Motor neuron (in vitro differentiated cells): ENCODE data around the gene SOHLH1. TPM values are rescaled to one million over a fixed set of nuclear protein-coding genes. Genes with fewer than 3 reads are reported as not detected.

Experiments used
- ATAC-seq, 8 experiments: fragments of 200-7000 bp; cut with Tn5 transposase; replicated peaks in 6 of 8; 2 replicates each; pipeline ENCODE4 v1.8.0; 2021; ENCODE audit warnings: mild to moderate bottlenecking in 8 of 8, moderate library complexity in 8 of 8
- H3K27ac ChIP-seq, 2 donors: fragments of 250-450 bp; sonication (Bioruptor Pico); 2 replicates each; pipeline ENCODE4 v1.9.0; 2021; ENCODE audit warnings: antibody characterized with exemption in 2 of 2, mild to moderate bottlenecking in 2 of 2, moderate library complexity in 1 of 2
- H3K4me1 ChIP-seq, 2 donors: fragments of 250-450 bp; sonication (Bioruptor Pico); replicated peaks in 1 of 2; 2 replicates each; pipeline ENCODE4 v1.6.1; 2021; ENCODE audit warnings: antibody characterized with exemption in 2 of 2, mild to moderate bottlenecking in 2 of 2, moderate library complexity in 1 of 2
- H3K4me3 ChIP-seq, 5 donors: fragments of 250-450 bp; sonication (Bioruptor Pico); 2 replicates each; pipeline ENCODE4 v1.9.0; 2021; ENCODE audit warnings: antibody characterized with exemption in 5 of 5, mild to moderate bottlenecking in 5 of 5, moderate library complexity in 4 of 5
- WGBS, 10 experiments: fragments of 450-650 bp; shearing (Covaris generic); methylation state at CpG; one replicate each; pipeline ENCODE4 v1.0.0; 2022; 5-methylcytosine and 5-hydroxymethylcytosine counted together
- in situ Hi-C, 9 experiments: fragments of 400-800 bp; cut with MboI; loops; one replicate each; pipeline ENCODE4 v1.15.0; 2021; ENCODE audit warnings: low sequenced_read_pairs in 9 of 9, low pct_unique_long_range_greater_than_20kb in 2 of 9; ENCODE audit not compliant: unreplicated experiment in 9 of 9
- total RNA-seq, 8 experiments: library from RNA; unstranded; fragments of 300-600 nt; gene quantifications; 2 replicates each; pipeline versions ENCODE4 v1.2.3 to v1.2.4, GENCODE V29; 2022

SOHLH1 gene
- total RNA-seq, 8 experiments from 2014 or later = 0.14 to 0.15 TPM; not detected in 6

DNA sequence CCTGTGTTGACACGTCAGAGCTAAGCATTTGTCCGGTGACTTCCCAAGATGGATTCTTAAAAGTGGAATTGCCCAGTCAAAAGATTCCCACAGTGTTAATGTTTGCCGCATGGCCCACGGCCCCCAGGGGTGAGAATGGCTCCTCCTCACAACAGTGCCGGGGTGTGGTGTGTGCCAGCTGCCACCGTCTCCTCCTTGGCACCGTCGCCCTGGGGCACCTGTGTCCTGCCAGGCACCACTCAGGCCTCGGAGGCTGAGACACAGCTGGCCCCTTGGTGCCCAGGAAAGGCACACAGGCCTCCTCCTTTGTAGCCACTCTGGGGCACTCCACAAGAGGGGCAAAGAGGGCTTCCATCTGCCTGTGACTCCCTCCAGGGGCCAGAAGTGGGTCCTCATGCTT is 7.0 kb upstream of the SOHLH1 start:
- no peak overlapping the region for H3K4me3 ChIP-seq
- H3K27ac ChIP-seq = no peak overlapping the region
- H3K4me1 ChIP-seq = peaks cover under 1 to 2% of the 10 kb centered on the region in 2 donors
- in situ Hi-C loops = no loop called here
- WGBS, 10 experiments = 70 to 89% (median 76%) methylated on average over 2 to 5 of the region's 9 CpGs; no CpG with 5 or more reads in 6 of the 10 experiments
- no peak for ATAC-seq

DNA sequence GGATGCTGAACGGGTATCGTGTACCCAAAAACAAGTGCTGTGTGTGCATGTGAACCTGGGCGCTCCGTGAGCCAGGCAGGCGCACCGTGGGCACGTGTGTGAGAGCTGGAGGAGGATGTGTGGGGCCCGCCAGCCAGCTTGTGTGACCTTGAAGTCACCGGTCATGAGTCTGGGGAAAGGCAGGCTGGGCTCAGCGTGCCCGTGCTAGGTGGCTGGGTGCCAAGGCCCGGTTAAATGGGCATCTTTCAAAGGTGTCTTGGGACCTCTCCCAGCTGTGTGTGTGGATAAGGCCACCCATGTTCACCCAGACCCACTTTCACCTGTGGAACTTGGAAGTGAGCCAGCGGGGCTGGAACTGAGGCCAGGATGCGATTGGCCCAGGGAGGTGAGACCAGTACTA is 6.1 kb upstream of the SOHLH1 start:
- no peak for ATAC-seq
- in situ Hi-C loops = no loop called here
- H3K4me1 ChIP-seq = peaks cover 2% of the 10 kb centered on the region in 2 donors
- H3K27ac ChIP-seq = no peak overlapping the region
- no peak overlapping the region for H3K4me3 ChIP-seq
- 50 to 80% (median 70%) methylated on average over 1 to 8 of the region's 14 CpGs; no CpG with 5 or more reads in 7 of the 10 experiments for WGBS, 10 experiments

DNA sequence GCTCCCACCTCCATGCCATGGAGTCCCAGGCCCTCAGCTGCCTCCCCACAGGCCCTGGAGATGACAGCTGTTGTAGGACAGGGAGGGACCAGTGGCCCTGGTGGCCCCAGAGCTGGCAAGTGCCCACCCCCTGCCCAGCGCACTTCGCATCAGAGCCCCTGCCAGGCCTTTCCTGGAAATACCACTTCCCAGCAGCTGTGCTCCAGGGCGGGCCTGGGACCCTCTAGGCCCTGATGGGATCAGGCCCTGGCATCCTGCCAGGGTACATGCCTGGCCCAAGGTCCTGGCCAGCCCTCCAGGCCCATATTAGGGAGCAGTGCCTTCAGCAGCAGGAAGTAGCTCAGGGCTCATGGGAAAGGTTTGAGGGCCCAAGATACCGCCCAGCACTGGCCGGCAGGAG is 5.2 kb upstream of the SOHLH1 start:
- in situ Hi-C loops = no loop called here
- no peak overlapping the region for H3K27ac ChIP-seq
- no peak overlapping the region for H3K4me3 ChIP-seq
- 0% methylated on average over 1 of the region's 5 CpGs; no CpG with 5 or more reads in 8 of the 10 experiments for WGBS, 10 experiments
- H3K4me1 ChIP-seq = peaks cover 2% of the 10 kb centered on the region in 2 donors
- peak in 1 of 8 experiments; percentile 47 for ATAC-seq

DNA sequence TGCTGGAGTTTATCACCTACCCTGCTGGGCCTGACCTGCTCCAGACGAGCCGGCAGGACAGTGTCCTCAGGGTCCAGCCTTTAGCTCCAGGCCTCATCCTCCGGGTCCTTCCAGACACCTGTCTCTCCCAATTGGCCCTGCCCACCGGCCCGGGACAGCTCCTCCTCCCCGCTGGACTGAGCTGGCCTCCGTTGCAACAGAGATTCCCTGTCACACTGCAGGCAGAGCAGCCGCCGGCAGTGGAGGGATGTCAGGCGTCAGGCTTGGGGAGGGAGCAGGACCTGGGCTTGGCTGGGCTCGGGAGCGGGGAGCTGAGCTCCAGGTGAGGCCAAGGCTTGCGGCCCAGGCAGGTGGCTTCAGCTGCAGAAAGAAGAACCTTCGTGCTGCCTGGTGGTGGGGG is 4.4 kb upstream of the SOHLH1 start:
- H3K27ac ChIP-seq = no peak overlapping the region
- WGBS, 10 experiments = 8 to 40% (median 13%) methylated on average over 2 to 8 of the region's 14 CpGs; no CpG with 5 or more reads in 6 of the 10 experiments
- no peak for ATAC-seq
- H3K4me1 ChIP-seq = peaks cover 2% of the 10 kb centered on the region in 2 donors
- in situ Hi-C loops = no loop called here
- no peak overlapping the region for H3K4me3 ChIP-seq

DNA sequence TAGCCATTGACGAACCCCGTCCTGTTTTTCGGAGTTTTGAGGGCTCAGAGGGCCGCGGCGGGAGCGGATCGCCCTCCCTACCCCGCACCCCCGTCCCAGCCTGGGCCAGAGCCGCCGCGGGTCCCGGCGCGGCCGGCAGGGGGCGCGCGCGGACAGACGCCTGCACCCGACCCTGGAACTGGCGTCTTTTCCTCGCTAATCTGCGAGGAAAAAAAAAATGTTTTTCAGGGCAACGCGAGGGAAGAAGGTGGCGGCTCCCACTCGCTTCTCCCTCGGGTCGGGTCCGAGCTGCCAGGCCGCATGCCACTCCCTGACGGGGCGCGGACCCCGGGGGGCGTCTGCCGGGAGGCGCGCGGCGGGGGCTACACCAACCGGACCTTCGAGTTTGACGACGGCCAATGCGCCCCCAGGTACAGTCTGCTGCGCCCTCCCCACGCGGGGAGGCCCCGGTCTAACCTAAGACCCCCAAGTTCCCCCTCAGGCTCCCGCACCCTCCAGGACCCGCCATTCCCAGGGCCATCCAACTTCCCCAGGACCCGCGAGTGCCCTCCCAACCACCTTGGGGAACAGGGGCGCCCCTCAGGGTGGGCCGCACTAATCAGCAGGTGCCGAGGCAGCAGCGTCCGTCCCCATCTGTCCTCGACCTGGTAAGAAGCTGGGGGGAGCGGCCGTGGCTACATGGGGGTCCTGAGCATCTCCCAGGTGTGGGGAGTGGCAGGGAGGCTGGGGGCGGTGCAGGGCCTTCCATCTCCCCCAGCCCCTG is 2.9 kb upstream of the SOHLH1 start, which contains the start of gene KCNT1:
Gene KCNT1 (plus strand): TSS at position 227 of the 763 bp plus-strand sequence. CDS start 74 bp downstream, at position 301.
- no CpG with 5 or more reads among the region's 66 CpGs for WGBS, 10 experiments
- peak; percentile 83 to 93 (median 86) for ATAC-seq
- H3K27ac ChIP-seq = no peak within 1 kb of the TSS
- peak within 1 kb of the TSS; percentile 11 to 24 (median 21) for H3K4me3 ChIP-seq
- peaks cover 2% of the 10 kb centered on the region in 2 donors for H3K4me1 ChIP-seq
- in situ Hi-C loops = no loop called here

DNA sequence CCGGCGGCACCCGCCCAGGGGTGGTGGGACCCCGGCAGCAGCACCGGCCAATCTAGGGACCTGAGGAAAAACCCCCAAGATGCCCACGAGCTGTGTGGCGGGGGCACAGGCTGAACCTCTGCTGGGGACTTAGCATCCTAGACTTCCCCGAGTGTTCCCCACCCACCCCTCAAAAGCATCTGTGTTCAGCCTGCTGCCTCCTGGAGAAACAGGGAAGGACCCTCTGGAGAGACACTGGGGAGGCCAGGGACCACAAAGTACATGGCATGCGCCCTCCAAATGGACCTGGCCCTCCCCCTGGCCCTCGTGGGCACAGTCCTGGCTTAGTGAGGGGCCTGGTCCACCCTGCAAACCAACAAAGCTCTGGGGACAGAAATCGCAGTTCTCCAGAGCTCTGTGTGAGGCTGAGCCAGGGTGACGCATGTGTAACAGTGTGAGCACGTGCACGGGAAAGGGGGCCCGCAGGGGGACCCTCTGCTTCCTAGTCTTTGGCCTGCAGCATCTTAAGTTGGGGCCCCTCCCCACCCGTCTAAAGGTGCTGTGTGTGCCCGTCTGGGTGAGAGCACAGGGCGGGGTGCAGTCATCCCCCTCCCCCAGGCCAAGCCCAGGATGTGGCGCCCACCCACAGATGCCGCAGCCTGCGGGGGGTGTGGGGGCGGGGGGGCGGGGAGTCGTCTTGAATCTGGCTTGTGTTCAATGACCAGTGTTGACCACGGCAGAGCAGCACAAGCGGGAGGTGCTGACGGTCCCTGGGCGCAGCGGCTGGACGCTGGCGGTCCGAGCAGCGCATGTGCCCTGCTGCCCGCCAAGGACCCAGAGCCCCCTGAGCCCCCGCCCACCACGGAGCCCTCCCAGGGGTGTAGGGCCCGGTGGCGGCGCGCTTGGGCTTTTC is 2.0 kb upstream of the SOHLH1 start:
- no peak overlapping the region for H3K27ac ChIP-seq
- peaks cover 2% of the 10 kb centered on the region in 2 donors for H3K4me1 ChIP-seq
- in situ Hi-C loops = no loop called here
- no CpG with 5 or more reads among the region's 40 CpGs for WGBS, 10 experiments
- peak; percentile 16 to 83 (median 82) for ATAC-seq
- H3K4me3 ChIP-seq = peak overlapping the region; percentile 11 to 24 (median 21)

DNA sequence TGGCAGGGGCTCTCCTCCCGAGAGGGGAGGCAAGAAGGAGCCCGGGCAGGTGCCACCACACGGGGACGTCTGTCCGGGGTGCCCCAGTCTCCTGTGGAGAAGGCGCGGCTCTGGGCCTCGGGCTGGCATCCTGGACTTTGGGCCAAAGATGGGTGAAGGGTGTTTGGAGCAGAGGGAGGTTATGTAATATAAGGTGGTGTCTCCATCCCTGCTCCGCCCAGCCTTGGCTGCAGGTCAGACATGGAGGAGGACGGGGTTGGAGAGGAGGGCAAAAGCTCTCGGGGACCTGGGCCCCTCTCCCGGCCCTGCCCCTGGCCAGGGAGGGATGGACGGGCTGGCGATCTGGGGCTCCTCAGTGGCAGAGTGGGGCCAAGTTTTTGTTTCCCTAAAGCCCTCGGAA is 1.2 kb upstream of the SOHLH1 start:
- Histone ChIP-seq H3K4me1 (peaks cover 2% of the 10 kb centered on the region in 2 donors), H3K27ac (no peak overlapping the region), H3K4me3 (no peak overlapping the region)
- no peak for ATAC-seq
- in situ Hi-C loops = no loop called here
- WGBS, 10 experiments = 60 to 83% methylated on average over 1 to 3 of the region's 15 CpGs; no CpG with 5 or more reads in 8 of the 10 experiments

DNA sequence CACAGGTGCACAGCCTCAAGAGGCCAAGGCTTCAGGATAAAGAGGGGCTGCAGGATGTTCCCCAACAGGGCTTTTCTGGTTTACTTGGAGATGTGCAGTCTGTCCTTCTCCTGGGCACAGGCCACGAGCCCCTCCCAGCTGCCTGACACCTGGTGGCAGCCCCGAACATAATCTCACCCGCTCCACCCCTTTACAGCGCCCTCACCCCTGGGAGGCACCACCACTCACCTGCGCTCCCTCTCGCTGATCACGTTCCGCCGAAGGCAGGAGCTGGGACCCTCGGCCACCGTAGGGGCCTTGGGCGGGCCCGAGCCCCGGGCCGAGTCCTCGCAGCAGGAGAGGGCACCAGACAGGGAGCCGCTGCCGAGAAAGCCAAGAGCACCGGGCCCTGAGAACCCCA is 514 bp downstream of the SOHLH1 start:
- no peak overlapping the region for H3K27ac ChIP-seq
- H3K4me1 ChIP-seq = peaks cover 2% of the 10 kb centered on the region in 2 donors
- ATAC-seq = no peak
- in situ Hi-C loops = no loop called here
- WGBS, 10 experiments = 40 to 100% (median 66%) methylated on average over 1 to 4 of the region's 19 CpGs; no CpG with 5 or more reads in 7 of the 10 experiments
- no peak overlapping the region for H3K4me3 ChIP-seq

DNA sequence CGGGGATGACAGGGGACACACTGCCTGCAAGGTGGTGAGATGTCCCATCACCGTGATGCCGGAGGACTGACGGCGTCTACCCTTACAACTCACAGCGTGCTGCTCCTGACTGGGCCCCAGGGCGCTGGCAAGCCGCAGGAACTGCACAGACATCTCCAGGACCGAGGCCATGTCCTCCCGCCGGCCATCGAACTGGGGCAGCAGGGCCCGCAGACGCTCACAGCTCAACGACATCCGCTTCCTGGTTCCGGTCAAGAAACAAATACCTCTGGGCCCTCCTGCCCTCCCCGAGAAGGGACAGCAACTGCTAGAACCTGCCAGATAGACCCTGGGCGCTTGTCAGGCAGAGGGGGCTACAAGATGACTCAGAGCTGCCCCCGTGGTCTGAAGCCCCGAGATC is 1.0 kb downstream of the SOHLH1 start:
- ATAC-seq = no peak
- 80 to 83% methylated on average over 1 of the region's 21 CpGs; no CpG with 5 or more reads in 8 of the 10 experiments for WGBS, 10 experiments
- in situ Hi-C loops = no loop called here
- H3K27ac ChIP-seq = no peak overlapping the region
- H3K4me3 ChIP-seq = no peak overlapping the region
- H3K4me1 ChIP-seq = peaks cover 2% of the 10 kb centered on the region in 2 donors

DNA sequence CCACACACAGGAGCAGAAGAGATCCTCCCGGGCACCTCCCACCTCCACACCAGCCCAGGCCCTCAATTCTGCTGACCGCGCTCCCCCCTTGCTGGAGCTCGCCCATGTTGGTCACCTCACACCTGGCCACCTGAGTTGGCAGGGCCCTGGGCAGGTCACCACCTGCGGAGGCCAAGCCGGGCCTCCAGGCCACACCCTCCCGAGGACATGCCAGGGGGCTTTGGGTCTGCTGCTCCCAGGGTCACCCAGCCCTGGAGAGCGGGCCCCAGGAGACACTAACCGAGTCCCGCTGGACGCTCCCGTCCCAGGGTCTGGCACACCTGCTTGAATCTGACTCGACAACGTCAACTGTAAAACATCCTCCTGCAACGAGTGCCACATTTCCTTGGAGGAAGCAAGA is 2.1 kb downstream of the SOHLH1 start:
- no peak overlapping the region for H3K4me3 ChIP-seq
- in situ Hi-C loops = no loop called here
- H3K27ac ChIP-seq = no peak overlapping the region
- peaks cover 2% of the 10 kb centered on the region in 2 donors for H3K4me1 ChIP-seq
- no peak for ATAC-seq
- WGBS, 10 experiments = 20 to 90% (median 66%) methylated on average over 1 to 7 of the region's 15 CpGs; no CpG with 5 or more reads in 4 of the 10 experiments

DNA sequence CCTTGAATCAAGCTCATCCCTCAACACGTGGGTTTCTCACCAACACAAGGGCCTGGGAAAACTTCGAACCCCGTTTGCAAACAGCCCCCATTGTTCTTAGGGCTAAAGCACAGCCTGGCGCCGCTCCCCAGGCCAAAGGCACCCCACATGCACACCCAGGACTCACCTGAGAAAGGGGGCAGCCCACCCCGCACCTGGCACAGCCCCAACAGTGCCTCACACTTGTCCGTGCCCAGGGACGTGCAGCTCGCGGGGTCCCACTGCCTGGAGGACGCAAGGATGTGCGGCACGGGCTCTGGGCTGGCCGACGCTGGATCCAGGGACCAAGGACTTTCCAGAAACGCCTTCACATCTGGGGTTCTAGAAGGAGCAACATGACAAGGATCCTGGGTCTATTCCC is 2.8 kb downstream of the SOHLH1 start:
- ATAC-seq = no peak
- H3K4me3 ChIP-seq = no peak overlapping the region
- in situ Hi-C loops = no loop called here
- H3K27ac ChIP-seq = no peak overlapping the region
- peaks cover 1 to 2% of the 10 kb centered on the region in 2 donors for H3K4me1 ChIP-seq
- WGBS, 10 experiments = 40 to 100% (median 40%) methylated on average over 2 to 4 of the region's 16 CpGs; no CpG with 5 or more reads in 7 of the 10 experiments

DNA sequence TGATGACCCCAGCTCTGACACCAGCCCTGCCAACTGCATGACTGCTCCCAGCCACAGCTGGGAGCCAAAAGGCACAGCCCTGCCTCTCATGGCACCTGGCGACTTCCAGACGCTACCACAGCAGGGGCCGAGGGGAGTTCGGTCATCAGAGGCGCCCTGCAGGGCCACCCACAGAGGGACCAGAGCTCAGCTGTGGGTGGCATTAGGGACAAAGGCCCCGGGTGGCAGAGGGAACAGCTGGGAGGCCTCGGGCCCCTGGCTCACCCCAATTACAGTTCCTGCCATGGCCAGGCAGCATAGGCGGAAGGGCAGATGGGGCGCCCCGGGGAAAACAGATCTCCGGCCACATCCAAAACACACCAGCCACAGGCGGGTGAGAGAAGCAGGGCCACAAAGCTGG is 3.6 kb downstream of the SOHLH1 start:
- Histone ChIP-seq H3K4me1 (no peaks in the 10 kb centered on the region), H3K27ac (no peak overlapping the region), H3K4me3 (no peak overlapping the region)
- in situ Hi-C loops = no loop called here
- no peak for ATAC-seq
- 11% methylated on average over 3 of the region's 12 CpGs; no CpG with 5 or more reads in 9 of the 10 experiments for WGBS, 10 experiments

DNA sequence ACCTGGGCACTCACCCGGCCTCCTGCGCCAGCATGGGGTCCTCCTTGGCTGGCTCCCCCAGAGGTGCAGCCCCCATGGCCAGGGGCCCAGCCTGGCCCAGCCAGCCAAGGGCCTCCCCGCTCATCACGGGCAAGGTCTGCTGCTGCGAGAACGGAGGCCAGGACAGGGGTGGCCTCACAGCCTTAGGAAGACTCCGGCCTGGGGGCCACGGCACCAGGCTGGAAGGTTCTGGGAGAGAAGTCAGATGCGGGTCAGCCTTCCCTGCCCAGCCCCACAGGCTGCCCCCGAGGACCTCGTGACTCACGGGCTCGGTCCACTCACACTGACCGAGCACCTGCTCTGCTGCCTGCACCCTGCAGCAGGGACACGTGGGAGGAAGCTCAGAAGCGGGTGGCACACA is 4.2 kb downstream of the SOHLH1 start:
- no peak overlapping the region for H3K4me3 ChIP-seq
- in situ Hi-C loops = no loop called here

More for the DNA sequence above, 4.2 kb downstream of the SOHLH1 start:
- WGBS, 10 experiments = 40 to 90% methylated on average over 1 to 2 of the region's 16 CpGs; no CpG with 5 or more reads in 8 of the 10 experiments
- H3K27ac ChIP-seq = no peak overlapping the region
- ATAC-seq = no peak
- H3K4me1 ChIP-seq = peaks cover 0 to 2% of the 10 kb centered on the region in 2 donors
